Fibroblast of the aortic adventitia (primary cell): ENCODE data around the gene SERPINB11. TPM values are rescaled to one million over a fixed set of nuclear protein-coding genes. Genes with fewer than 3 reads are reported as not detected.

Experiments
- DNase-seq: peaks from one replicate; pipeline ENCODE4 v3.0.0-alpha.2; 2010; ENCODE audit warnings: low read depth
- H3K4me3 ChIP-seq: 2 replicates; pipeline ENCODE4 v1.5.1; 2011; ENCODE audit warnings: low read depth, mild to moderate bottlenecking, control low read depth, low read length, moderate library complexity
- CTCF ChIP-seq: IDR thresholded peaks from 2 replicates; pipeline ENCODE4 v1.5.1; 2011; ENCODE audit warnings: mild to moderate bottlenecking, low read length, control low read depth, inconsistent platforms; ENCODE audit not compliant: insufficient read depth
- total RNA-seq: library from RNA; depleted of rRNA; stranded (reverse); fragments of >200 nt; gene quantifications from 2 replicates; pipeline ENCODE4 v1.2.3, GENCODE V29; 2012; ENCODE audit warnings: low replicate concordance

SERPINB11 gene
- total RNA-seq, 1 donor = not detected

GRCh38 chr18:63731215-63731614, 28.5 kb downstream of the SERPINB11 start:
- no peak for TF ChIP-seq CTCF
- DNase-seq = no peak
- no peak overlapping the region for H3K4me3 ChIP-seq

DNA sequence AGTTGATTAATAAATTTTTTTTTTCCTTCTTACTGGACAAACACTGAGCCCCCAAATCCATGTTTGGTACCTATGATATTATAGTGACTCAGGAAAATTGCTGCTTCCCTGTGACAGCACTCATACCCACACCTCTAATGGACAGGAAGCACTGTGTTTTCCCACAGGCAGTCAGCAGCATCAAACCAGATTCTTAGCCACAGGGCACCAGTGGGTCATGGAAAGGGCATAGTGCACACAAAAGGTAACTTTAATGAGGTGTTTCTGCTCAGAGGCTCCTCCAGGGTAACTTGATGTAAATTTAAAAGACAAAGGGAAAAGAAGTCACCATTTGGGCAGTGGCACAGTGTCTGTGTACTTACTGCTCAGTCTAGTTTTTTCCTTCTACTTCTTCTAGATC, 34.1 kb downstream of the SERPINB11 start:
- no peak for DNase-seq
- no peak for TF ChIP-seq CTCF
- no peak overlapping the region for H3K4me3 ChIP-seq

DNA sequence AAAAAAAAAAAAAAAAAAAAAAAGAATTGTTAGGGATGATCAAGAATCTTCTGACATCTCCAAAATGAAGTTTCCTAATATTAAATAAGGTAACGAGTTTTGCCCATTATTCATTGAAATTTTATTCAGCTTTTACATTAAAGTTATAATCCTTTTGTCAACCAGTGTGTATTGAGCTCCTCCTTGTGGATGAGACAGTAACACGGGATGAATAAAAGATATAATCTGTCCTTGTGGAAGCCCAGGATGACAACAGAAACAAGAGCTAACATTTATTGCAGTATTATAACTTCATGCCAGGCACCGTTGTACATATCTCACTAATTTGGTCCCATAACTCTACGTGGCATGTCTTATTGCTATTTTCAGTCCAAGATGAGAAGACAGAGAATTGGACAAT, 39.0 kb downstream of the SERPINB11 start:
- TF ChIP-seq CTCF = peak; percentile 51
- DNase-seq = peak; percentile 52

DNA sequence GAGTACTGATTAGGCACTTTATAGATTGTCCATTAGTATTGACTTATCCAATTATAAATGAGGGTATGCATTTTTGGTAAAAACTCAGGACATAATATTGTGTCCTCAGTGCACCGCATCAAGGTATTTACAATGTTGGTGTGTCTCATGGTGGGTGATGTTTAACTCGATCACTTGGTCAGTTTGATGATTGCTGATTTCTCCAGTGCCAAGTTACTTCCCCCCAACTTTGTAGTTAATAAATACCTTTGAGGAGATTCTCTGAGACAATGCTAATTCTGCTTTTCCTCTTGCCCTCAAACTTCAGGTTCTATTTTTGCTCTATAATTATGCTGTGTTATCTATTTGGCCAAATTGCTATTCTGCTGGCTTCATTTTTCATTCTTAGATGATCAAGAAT, 44.2 kb downstream of the SERPINB11 start:
- no peak overlapping the region for H3K4me3 ChIP-seq
- DNase-seq = no peak
- no peak for TF ChIP-seq CTCF

More for the DNA sequence above, 39.0 kb downstream of the SERPINB11 start:
- no peak overlapping the region for H3K4me3 ChIP-seq

DNA sequence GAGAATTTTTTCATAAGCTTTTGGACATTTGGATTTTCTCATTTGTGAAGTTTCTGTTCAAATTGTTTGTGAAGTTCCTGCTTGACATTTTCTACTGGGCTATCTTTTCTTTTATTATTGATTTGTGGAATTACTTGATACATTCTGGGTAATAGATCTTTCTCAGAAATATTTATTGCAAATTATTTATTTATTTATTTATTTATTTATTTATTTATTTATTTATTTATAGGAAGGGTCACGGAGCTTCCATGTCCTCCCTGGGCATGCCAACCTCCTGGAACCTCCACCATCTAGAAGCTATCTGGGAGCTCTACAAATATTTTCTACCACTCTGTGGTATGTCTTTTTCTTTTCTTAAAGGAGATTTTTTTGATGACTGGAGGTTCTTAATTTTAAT, 46.7 kb downstream of the SERPINB11 start:
- H3K4me3 ChIP-seq = no peak overlapping the region
- no peak for DNase-seq
- no peak for TF ChIP-seq CTCF

GRCh38 chr18:63752636-63753035, 49.9 kb downstream of the SERPINB11 start:
- DNase-seq = no peak
- no peak for TF ChIP-seq CTCF

DNA sequence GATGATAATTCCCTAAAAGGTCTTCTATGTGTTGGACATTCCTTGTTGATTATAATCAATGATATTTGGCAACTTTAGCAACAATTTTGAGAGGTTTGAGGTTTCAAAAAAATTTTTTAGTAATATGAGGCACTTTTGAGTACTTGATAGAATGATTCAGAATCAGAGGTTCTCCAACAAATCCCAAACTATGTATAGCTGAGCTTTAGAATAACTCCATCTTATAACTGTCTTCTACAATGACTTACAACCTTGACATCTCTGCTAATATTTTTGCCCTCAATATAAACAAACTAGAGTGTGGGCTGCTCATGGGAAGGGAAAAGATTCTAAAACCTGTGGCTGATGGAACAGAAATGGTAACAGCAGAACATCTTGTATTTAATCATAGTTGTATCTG, 50.9 kb downstream of the SERPINB11 start:
- no peak overlapping the region for H3K4me3 ChIP-seq
- no peak for TF ChIP-seq CTCF
- DNase-seq = no peak

More at GRCh38 chr18:63752636-63753035, 49.9 kb downstream of the SERPINB11 start:
- H3K4me3 ChIP-seq = no peak overlapping the region
